A673 (cell line): Measurements from ENCODE around the gene SFT2D1. TPM values are rescaled to one million over a fixed set of nuclear protein-coding genes. Genes with fewer than 3 reads are reported as not detected.

Experiments used
- BruUV-seq: library from RNA; stranded (reverse); fragments of 400-500 nt; replicated peaks from 2 replicates; lab custom pipeline; 2021; lab: Mats Ljungman, UMichigan
- CTCF ChIA-PET: fragments of 300-600 bp; sonication (Branson Sonifier 250); formaldehyde crosslinking; loops from one replicate; lab custom pipeline; 2022; ENCODE audit warnings: antibody characterized with exemption; lab: Charles Lee
- POLR2A ChIA-PET: fragments of 300-600 bp; sonication (Branson Sonifier 250); formaldehyde crosslinking; loops from one replicate; lab custom pipeline; 2022; ENCODE audit warnings: antibody characterized with exemption; ENCODE audit not compliant: low non-redundant PET; lab: Charles Lee
- DNase-seq: peaks from one replicate; pipeline ENCODE4 v3.0.0-alpha.2; 2015; ENCODE audit warnings: low spot score
- H3K27ac ChIP-seq: fragments of 200-600 bp; sonication (generic); 2 replicates; pipeline ENCODE4 v1.5.1; 2016; ENCODE audit warnings: mixed run types, low read depth, mild to moderate bottlenecking, mixed read lengths, antibody characterized with exemption, low read length; ENCODE audit not compliant: poor library complexity, severe bottlenecking
- H3K27me3 ChIP-seq: fragments of 200-600 bp; sonication (generic); replicated peaks from 2 replicates; pipeline ENCODE4 v1.6.1; 2017; ENCODE audit warnings: mixed run types, low read depth, mild to moderate bottlenecking, mixed read lengths, antibody characterized with exemption, low read length; ENCODE audit not compliant: insufficient read depth, poor library complexity
- H3K36me3 ChIP-seq: fragments of 200-600 bp; sonication (generic); 2 replicates; pipeline ENCODE4 v1.6.1; 2016; ENCODE audit warnings: mixed run types, mild to moderate bottlenecking, mixed read lengths, antibody characterized with exemption, low read length; ENCODE audit not compliant: insufficient read depth, poor library complexity, severe bottlenecking
- H3K4me1 ChIP-seq: fragments of 200-600 bp; sonication (generic); 2 replicates; pipeline ENCODE4 v1.6.1; 2017; ENCODE audit warnings: mixed run types, mild to moderate bottlenecking, mixed read lengths, antibody characterized with exemption, low read length; ENCODE audit not compliant: insufficient read depth, poor library complexity, severe bottlenecking
- H3K4me3 ChIP-seq: fragments of 200-600 bp; sonication (generic); 2 replicates; pipeline ENCODE4 v1.5.1; 2016; ENCODE audit warnings: low read depth, mixed run types, mild to moderate bottlenecking, mixed read lengths, low read length; ENCODE audit not compliant: poor library complexity, severe bottlenecking
- H3K9me3 ChIP-seq: fragments of 200-600 bp; sonication (generic); 2 replicates; pipeline ENCODE4 v1.6.1; 2016; ENCODE audit warnings: mixed run types, low read depth, mild to moderate bottlenecking, mixed read lengths, antibody characterized with exemption, low read length; ENCODE audit not compliant: poor library complexity, severe bottlenecking
- EZH2 ChIP-seq: fragments of 200-600 bp; sonication (generic); IDR thresholded peaks from 2 replicates; pipeline ENCODE4 v1.6.1; 2017; ENCODE audit warnings: borderline replicate concordance, low read depth, mild to moderate bottlenecking, mixed read lengths, antibody characterized with exemption, low read length; ENCODE audit not compliant: poor library complexity, severe bottlenecking
- intact Hi-C: fragments of 100-400 bp; cut with micrococcal nuclease; formaldehyde crosslinking; loops from one replicate; pipeline ENCODE4 v1.10.0; 2022; ENCODE audit not compliant: unreplicated experiment
- total RNA-seq: library from RNA; stranded (reverse); gene quantifications from 2 replicates; pipeline ENCODE4 v1.2.3, GENCODE V29; 2021
- TF ChIP-seq, protein P1 (sequence below): fragments of 300-800, 200-600 bp; sonication (generic); conservative IDR thresholded peaks from 2 replicates; pipeline ENCODE4 v1.5.1; 2017; ENCODE audit warnings: low read depth, mild to moderate bottlenecking, antibody characterized with exemption, low read length, moderate library complexity, mixed read lengths

SFT2D1 gene
- total RNA-seq, 1 experiment from 2014 or later: 62.0 TPM

DNA sequence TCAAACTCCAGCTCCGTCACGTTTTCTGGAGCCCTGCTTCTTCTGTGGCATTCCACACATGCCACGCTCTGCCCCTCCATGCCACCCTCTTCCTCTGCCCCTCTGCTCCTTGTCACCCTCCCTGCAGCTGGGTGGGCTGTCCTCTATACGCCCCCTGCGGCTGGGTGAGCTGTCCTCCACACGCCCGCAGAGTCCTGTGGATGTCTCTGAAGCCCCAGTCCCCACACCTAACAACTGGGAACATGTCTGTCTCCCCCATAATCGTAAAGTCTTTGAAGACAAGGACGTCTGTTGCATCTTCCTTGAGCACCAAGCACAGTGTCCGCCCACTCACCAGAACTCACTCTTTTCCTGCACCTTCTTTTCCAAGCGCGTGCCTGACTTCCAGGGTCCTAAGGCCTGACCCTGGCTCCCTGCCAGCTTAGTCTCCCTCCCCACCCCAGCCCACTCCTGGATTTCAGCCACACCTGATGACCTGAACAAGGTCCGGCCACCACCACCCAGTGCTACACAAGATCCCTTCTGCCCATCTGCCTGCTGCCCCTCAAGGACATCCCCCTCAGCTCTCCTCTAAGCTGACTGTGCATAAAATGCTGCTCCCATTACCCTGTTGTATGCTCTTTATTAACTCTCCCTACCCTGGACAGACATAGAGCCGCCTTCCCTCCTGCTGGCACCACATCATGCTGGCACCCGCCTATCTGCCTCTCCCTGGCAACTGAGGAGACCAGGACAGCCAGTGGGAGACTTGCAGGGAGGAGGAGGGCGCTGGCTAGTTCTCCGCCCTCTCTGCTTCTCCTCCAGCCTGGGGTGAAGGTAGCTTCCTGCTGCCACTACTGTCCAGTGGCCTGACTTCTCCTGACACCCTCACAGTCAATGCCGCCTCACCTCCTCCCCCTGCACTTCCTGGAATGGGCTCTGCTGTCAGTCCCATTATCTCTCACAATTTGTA is 23.4 kb downstream of the SFT2D1 start:
- ChIA-PET CTCF (interaction anchor here (1.7 kb wide), 1 partner anchor 82 kb away, joined by 4 read pairs; no protein-coding TSS in a partner anchor), POLR2A (no interaction called here)
- intact Hi-C loops: no loop called here
- no peaks in the 10 kb centered on the region for H3K27me3 ChIP-seq
- no peak overlapping the region for H3K27ac ChIP-seq
- H3K4me1 ChIP-seq: no peaks in the 10 kb centered on the region
- no peaks in the 10 kb centered on the region for H3K9me3 ChIP-seq
- BruUV-seq: no TSS peak
- DNase-seq: no peak
- no peak overlapping the region for H3K4me3 ChIP-seq
- peaks cover 17% of the 10 kb centered on the region for H3K36me3 ChIP-seq
- TF ChIP-seq, protein P1, sequence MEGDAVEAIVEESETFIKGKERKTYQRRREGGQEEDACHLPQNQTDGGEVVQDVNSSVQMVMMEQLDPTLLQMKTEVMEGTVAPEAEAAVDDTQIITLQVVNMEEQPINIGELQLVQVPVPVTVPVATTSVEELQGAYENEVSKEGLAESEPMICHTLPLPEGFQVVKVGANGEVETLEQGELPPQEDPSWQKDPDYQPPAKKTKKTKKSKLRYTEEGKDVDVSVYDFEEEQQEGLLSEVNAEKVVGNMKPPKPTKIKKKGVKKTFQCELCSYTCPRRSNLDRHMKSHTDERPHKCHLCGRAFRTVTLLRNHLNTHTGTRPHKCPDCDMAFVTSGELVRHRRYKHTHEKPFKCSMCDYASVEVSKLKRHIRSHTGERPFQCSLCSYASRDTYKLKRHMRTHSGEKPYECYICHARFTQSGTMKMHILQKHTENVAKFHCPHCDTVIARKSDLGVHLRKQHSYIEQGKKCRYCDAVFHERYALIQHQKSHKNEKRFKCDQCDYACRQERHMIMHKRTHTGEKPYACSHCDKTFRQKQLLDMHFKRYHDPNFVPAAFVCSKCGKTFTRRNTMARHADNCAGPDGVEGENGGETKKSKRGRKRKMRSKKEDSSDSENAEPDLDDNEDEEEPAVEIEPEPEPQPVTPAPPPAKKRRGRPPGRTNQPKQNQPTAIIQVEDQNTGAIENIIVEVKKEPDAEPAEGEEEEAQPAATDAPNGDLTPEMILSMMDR: no peak
- TF ChIP-seq EZH2: no peak

DNA sequence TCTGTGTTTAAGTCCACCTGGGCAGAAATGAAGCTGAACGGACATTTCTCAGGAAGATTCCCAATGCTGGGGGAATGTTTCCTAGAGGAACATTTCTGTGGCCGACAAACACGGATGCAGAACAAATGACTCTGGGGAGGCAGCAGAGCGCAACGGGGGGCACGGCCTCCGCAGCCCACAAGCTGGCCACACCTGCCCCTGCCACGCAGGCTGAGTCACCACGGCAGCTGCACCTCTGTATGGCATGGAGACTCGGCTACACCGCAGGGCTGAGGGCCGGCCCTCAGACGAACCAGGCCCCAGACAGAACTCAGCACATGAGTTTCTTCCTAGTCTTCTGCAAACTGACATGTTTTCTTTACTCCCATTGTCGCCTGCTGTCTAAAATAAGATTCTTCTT is 24.1 kb downstream of the SFT2D1 start:
- TF ChIP-seq, protein P1: no peak
- no peak for TF ChIP-seq EZH2
- no peaks in the 10 kb centered on the region for H3K9me3 ChIP-seq
- ChIA-PET CTCF (interaction anchor here (1.7 kb wide), 1 partner anchor 82 kb away, joined by 4 read pairs; no protein-coding TSS in a partner anchor), POLR2A (no interaction called here)
- no peaks in the 10 kb centered on the region for H3K4me1 ChIP-seq
- DNase-seq: no peak
- no peak overlapping the region for H3K27ac ChIP-seq
- H3K4me3 ChIP-seq: no peak overlapping the region
- peaks cover 14% of the 10 kb centered on the region for H3K36me3 ChIP-seq
- intact Hi-C loops: no loop called here
- no peaks in the 10 kb centered on the region for H3K27me3 ChIP-seq
- BruUV-seq: no TSS peak

DNA sequence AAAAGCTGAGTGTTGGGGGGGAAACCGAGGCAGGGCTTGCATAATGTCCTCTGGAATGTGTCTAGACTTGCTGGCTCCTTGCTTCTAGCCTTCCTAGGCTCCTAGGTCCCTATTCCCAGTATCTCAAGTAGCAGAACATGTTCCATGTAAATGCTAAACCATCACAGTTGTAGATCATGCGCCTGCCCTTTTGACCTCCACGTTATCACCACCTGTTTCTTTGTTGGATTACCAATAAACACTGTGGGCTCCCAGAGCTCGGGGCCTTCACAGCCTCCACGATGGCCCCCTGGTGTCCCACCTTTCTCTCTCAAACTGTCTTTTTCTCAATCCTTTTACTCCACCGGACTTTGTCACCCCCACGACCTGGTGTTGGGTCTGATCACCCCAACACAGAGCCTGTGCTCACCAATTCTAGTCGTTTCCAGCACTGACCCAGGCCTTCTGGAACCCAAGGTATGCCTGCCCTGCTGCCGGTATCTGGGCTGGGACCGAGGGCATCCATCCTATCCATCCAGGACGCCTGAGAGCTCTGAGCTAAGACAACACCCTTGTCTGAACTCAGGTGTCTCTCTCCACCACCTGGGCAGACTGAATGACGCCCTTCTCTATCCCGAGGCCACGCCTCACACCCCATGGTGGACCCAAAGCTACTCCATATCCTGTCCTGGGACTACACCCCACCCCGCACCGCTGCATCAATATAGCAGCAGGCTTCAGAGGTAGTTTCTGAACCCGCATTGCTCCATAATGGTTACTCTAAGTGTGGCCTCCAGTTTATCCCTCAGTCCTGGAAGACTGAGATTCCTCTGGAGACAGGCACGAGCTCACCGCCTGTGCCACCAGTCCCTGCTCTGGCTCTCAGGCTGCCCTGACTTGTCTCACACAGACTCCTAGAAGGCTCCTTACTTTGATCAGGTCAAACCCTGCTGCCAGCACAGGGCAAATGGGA is 24.8 kb downstream of the SFT2D1 start:
- Histone ChIP-seq H3K27me3 (no peaks in the 10 kb centered on the region), H3K36me3 (peaks cover 10% of the 10 kb centered on the region), H3K9me3 (no peaks in the 10 kb centered on the region), H3K4me1 (no peaks in the 10 kb centered on the region), H3K4me3 (no peak overlapping the region), H3K27ac (no peak overlapping the region)
- TF ChIP-seq, protein P1: no peak
- no peak for TF ChIP-seq EZH2
- BruUV-seq: no TSS peak
- POLR2A ChIA-PET: no interaction called here
- DNase-seq: no peak
- CTCF ChIA-PET: no interaction called here
- intact Hi-C loops: no loop called here
